ENCODE data around the gene ZP1. TPM values are rescaled to one million over a fixed set of nuclear protein-coding genes. Genes with fewer than 3 reads are reported as not detected.

ZP1 gene
- total and polyA plus RNA-seq, 4 donors, result 0.04 TPM; not detected in 3

DNA sequence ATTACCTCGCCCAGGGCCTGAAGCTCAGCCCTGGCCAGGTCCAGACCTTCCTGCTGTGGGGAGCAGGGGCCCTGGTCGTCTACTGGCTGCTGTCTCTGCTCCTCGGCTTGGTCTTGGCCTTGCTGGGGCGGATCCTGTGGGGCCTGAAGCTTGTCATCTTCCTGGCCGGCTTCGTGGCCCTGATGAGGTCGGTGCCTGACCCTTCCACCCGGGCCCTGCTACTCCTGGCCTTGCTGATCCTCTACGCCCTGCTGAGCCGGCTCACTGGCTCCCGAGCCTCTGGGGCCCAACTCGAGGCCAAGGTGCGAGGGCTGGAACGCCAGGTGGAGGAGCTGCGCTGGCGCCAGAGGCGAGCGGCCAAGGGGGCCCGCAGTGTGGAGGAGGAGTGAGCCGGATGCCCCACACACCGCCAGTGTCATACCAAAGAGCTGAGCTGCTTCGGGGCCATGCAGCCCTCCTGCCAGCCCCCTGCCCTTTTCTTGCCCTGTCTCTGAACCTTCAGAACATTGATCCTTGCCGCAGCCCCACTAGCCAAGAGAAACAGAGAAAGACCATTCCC, 54.5 kb downstream of the ZP1 start:
- Histone ChIP-seq H3K9me3 (ENCODE audit: control insufficient read depth in 4 of 4, insufficient read depth in 3 of 4, low read length in 3 of 4) (peaks cover 0 to 3% (median 0%) of the 10 kb centered on the region in 4 donors), H3K9ac (ENCODE audit: insufficient read depth in 1 of 2, low read length in 2 of 2) (no peak overlapping the region), H3K36me3 (ENCODE audit: control insufficient read depth in 4 of 4, insufficient read depth in 4 of 4, low read length in 4 of 4) (peaks cover 9 to 30% (median 16%) of the 10 kb centered on the region in 4 donors), H3K27me3 (ENCODE audit: control insufficient read depth in 3 of 3, insufficient read depth in 3 of 3, low read length in 2 of 3) (no peaks in the 10 kb centered on the region), H3K27ac (ENCODE audit: low read depth in 1 of 2, low read length in 1 of 2) (no peak overlapping the region), H3K4me3 (no peak overlapping the region), H3K4me1 (ENCODE audit: control insufficient read depth in 5 of 5, insufficient read depth in 5 of 5, low read length in 5 of 5) (peaks cover 0 to 20% (median 4%) of the 10 kb centered on the region in 5 donors)
- DNase-seq (no peak), ATAC-seq (ENCODE audit: insufficient read depth, low FRiP score) (no peak)
- TF ChIP-seq, protein P1, sequence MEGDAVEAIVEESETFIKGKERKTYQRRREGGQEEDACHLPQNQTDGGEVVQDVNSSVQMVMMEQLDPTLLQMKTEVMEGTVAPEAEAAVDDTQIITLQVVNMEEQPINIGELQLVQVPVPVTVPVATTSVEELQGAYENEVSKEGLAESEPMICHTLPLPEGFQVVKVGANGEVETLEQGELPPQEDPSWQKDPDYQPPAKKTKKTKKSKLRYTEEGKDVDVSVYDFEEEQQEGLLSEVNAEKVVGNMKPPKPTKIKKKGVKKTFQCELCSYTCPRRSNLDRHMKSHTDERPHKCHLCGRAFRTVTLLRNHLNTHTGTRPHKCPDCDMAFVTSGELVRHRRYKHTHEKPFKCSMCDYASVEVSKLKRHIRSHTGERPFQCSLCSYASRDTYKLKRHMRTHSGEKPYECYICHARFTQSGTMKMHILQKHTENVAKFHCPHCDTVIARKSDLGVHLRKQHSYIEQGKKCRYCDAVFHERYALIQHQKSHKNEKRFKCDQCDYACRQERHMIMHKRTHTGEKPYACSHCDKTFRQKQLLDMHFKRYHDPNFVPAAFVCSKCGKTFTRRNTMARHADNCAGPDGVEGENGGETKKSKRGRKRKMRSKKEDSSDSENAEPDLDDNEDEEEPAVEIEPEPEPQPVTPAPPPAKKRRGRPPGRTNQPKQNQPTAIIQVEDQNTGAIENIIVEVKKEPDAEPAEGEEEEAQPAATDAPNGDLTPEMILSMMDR (IDR thresholded peaks at IDR 0.05; ENCODE audit: control extremely low read depth, extremely low read depth), result no peak
- 90 to 92% methylated on average over 22 to 23 of the region's 23 CpGs for WGBS, 2 donors

DNA sequence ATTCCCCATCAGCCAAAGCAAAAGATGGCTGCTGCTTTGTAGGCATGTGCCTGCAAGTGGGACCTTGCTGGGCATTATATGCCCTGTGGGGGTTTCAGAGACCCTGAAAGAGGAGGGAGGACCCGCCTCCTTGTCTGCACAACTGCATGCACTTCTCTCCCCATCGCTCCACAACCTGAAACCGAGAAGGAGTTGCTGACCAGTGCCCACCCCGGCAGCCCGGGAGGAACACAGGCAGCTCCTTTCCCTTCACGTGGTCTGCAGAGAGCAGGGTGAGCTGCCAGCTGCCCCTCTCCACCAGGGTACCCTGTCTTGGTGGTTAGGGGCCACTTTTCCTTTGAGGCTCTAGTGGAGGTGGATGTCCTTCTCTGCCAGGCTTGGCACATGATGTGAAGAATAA, 55.6 kb downstream of the ZP1 start:
- 91% methylated on average over 6 of the region's 6 CpGs for WGBS, 2 donors
- no peak overlapping the region for H3K27ac ChIP-seq (ENCODE audit: low read depth in 1 of 2, low read length in 1 of 2)
- H3K36me3 ChIP-seq (ENCODE audit: control insufficient read depth in 4 of 4, insufficient read depth in 4 of 4, low read length in 4 of 4), result peaks cover 9 to 30% (median 16%) of the 10 kb centered on the region in 4 donors
- DNase-seq (no peak), ATAC-seq (ENCODE audit: insufficient read depth, low FRiP score) (no peak)
- TF ChIP-seq, protein P1 (IDR thresholded peaks at IDR 0.05; ENCODE audit: control extremely low read depth, extremely low read depth), result no peak
- no peak overlapping the region for H3K9ac ChIP-seq (ENCODE audit: insufficient read depth in 1 of 2, low read length in 2 of 2)
- no peak overlapping the region for H3K4me3 ChIP-seq
- peaks cover 0 to 16% (median 4%) of the 10 kb centered on the region in 5 donors for H3K4me1 ChIP-seq (ENCODE audit: control insufficient read depth in 5 of 5, insufficient read depth in 5 of 5, low read length in 5 of 5)
- no peaks in the 10 kb centered on the region for H3K27me3 ChIP-seq (ENCODE audit: control insufficient read depth in 3 of 3, insufficient read depth in 3 of 3, low read length in 2 of 3)
- H3K9me3 ChIP-seq (ENCODE audit: control insufficient read depth in 4 of 4, insufficient read depth in 3 of 4, low read length in 3 of 4), result peaks cover 0 to 3% (median 0%) of the 10 kb centered on the region in 4 donors

DNA sequence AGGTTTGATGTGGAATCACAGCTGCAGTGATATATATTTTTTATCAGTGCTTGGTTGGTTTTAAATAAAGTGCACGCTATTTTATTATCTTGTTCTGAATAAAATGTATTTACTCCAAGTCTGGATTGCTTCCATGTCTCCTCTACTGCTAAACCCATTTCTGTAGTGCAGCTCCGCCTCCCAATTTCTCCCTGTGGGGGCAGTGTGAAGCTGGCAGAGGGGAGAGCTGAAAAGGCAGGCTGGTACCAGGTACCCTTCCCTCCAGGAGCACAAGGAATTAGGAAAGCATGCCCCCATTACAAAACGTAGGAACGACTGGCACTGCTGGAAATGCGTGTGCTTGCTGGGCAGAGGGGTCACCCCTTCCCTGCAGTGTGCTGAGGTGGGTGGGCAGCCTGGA, 56.0 kb downstream of the ZP1 start:
- Histone ChIP-seq H3K9me3 (ENCODE audit: control insufficient read depth in 4 of 4, insufficient read depth in 3 of 4, low read length in 3 of 4) (peaks cover 0 to 3% (median 0%) of the 10 kb centered on the region in 4 donors), H3K27me3 (ENCODE audit: control insufficient read depth in 3 of 3, insufficient read depth in 3 of 3, low read length in 2 of 3) (no peaks in the 10 kb centered on the region), H3K36me3 (ENCODE audit: control insufficient read depth in 4 of 4, insufficient read depth in 4 of 4, low read length in 4 of 4) (peaks cover 9 to 30% (median 16%) of the 10 kb centered on the region in 4 donors), H3K4me1 (ENCODE audit: control insufficient read depth in 5 of 5, insufficient read depth in 5 of 5, low read length in 5 of 5) (peaks cover 0 to 16% (median 4%) of the 10 kb centered on the region in 5 donors), H3K9ac (ENCODE audit: insufficient read depth in 1 of 2, low read length in 2 of 2) (no peak overlapping the region), H3K4me3 (no peak overlapping the region), H3K27ac (ENCODE audit: low read depth in 1 of 2, low read length in 1 of 2) (no peak overlapping the region)
- 83 to 90% methylated on average over 5 of the region's 5 CpGs for WGBS, 2 donors
- DNase-seq (no peak), ATAC-seq (ENCODE audit: insufficient read depth, low FRiP score) (no peak)
- TF ChIP-seq, protein P1 (IDR thresholded peaks at IDR 0.05; ENCODE audit: control extremely low read depth, extremely low read depth), result no peak

DNA sequence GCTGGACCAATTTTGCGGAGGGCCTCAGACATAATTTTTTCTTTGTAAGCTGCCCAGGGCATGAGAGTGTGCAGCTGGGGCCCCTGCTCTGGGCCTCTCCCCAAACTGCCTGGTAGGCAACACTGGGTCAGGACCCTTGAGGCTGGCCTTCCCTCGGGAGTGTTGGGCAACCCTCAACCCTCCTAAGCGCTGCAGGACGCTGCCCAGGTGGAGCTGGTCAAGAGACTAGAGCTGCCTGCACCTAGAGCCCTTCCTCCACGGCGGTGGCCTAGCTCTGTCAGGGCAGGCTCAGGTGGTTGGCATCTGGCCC, 56.4 kb downstream of the ZP1 start:
- H3K9me3 ChIP-seq (ENCODE audit: control insufficient read depth in 4 of 4, insufficient read depth in 3 of 4, low read length in 3 of 4), result peaks cover 0 to 3% (median 0%) of the 10 kb centered on the region in 4 donors
- no peaks in the 10 kb centered on the region for H3K27me3 ChIP-seq (ENCODE audit: control insufficient read depth in 3 of 3, insufficient read depth in 3 of 3, low read length in 2 of 3)
- H3K4me3 ChIP-seq, result no peak overlapping the region
- no peak overlapping the region for H3K9ac ChIP-seq (ENCODE audit: insufficient read depth in 1 of 2, low read length in 2 of 2)
- H3K27ac ChIP-seq (ENCODE audit: low read depth in 1 of 2, low read length in 1 of 2), result no peak overlapping the region
- no peak for ATAC-seq (ENCODE audit: insufficient read depth, low FRiP score)
- H3K36me3 ChIP-seq (ENCODE audit: control insufficient read depth in 4 of 4, insufficient read depth in 4 of 4, low read length in 4 of 4), result peaks cover 9 to 30% (median 16%) of the 10 kb centered on the region in 4 donors
- TF ChIP-seq, protein P1 (IDR thresholded peaks at IDR 0.05; ENCODE audit: control extremely low read depth, extremely low read depth), result no peak
- H3K4me1 ChIP-seq (ENCODE audit: control insufficient read depth in 5 of 5, insufficient read depth in 5 of 5, low read length in 5 of 5), result peaks cover 0 to 16% (median 2%) of the 10 kb centered on the region in 5 donors
- 54 to 61% methylated on average over 4 to 6 of the region's 6 CpGs for WGBS, 2 donors
- no peak for DNase-seq

Data from lung (tissue), 12 donors.